NB4 (cell line): Measurements from ENCODE around the gene TBX2.

Experiments
- DNase-seq: peaks from one replicate; pipeline ENCODE4 v3.0.0; 2010; ENCODE audit warnings: low read depth
- H3K4me3 ChIP-seq: one replicate; pipeline ENCODE4 v1.5.1; 2011; ENCODE audit warnings: mild to moderate bottlenecking, low read depth, low read length, moderate library complexity
- CTCF ChIP-seq: IDR thresholded peaks from one replicate; pipeline ENCODE4 v1.5.1; 2012; ENCODE audit warnings: low read depth, low read length
- MAX ChIP-seq: IDR thresholded peaks from 2 replicates; pipeline ENCODE4 v1.6.1; 2011; ENCODE audit warnings: low read depth, low read length
- MYC ChIP-seq: IDR thresholded peaks from 2 replicates; pipeline ENCODE4 v1.6.1; 2011; ENCODE audit warnings: low read depth, low read length
- POLR2A ChIP-seq: IDR thresholded peaks from 2 replicates; pipeline ENCODE4 v1.6.1; 2011; ENCODE audit warnings: mild to moderate bottlenecking; ENCODE audit not compliant: insufficient read length; ENCODE audit errors: extremely low read depth

TBX2 gene

GRCh38 chr17:61376931-61377838, 22.5 kb upstream of the TBX2 start:
- DNase-seq, result no peak
- no peak overlapping the region for H3K4me3 ChIP-seq
- TF ChIP-seq POLR2A (no peak), MAX (no peak), MYC (no peak), CTCF (no peak)

- TF ChIP-seq MYC (no peak), CTCF (no peak), POLR2A (no peak), MAX (no peak)
- DNase-seq, result no peak
- no peak overlapping the region for H3K4me3 ChIP-seq
Observed at GRCh38 chr17:61378658-61379456, 20.8 kb upstream of the TBX2 start.

GRCh38 chr17:61379457-61380216, 20.0 kb upstream of the TBX2 start:
- DNase-seq, result no peak
- no peak overlapping the region for H3K4me3 ChIP-seq
- TF ChIP-seq CTCF (no peak), MAX (no peak), MYC (no peak), POLR2A (no peak)

- TF ChIP-seq MYC (no peak), MAX (no peak), POLR2A (no peak), CTCF (no peak)
- no peak for DNase-seq
- no peak overlapping the region for H3K4me3 ChIP-seq
Observed at GRCh38 chr17:61380217-61380835, 19.3 kb upstream of the TBX2 start.

GRCh38 chr17:61380836-61381525, 18.7 kb upstream of the TBX2 start:
- TF ChIP-seq POLR2A (no peak), MYC (no peak), CTCF (no peak), MAX (no peak)
- DNase-seq, result no peak
- H3K4me3 ChIP-seq, result no peak overlapping the region
